Jurkat, Clone E6-1 (cell line): ENCODE results near the gene UBB. TPM values are rescaled to one million over a fixed set of nuclear protein-coding genes. Genes with fewer than 3 reads are reported as not detected.

ENCODE experiments used
- DNase-seq: peaks from one replicate; pipeline ENCODE4 v3.0.0-alpha.2; 2011; ENCODE audit warnings: low read depth, low spot score
- H3K4me3 ChIP-seq: 2 replicates; pipeline ENCODE4 v1.5.1; 2011; ENCODE audit warnings: mild to moderate bottlenecking, low read length, control low read depth, moderate library complexity
- polyA plus RNA-seq: library from polyadenylated mRNA; unstranded; fragments of >200 nt; gene quantifications from one replicate; pipeline ENCODE4 v1.2.1, GENCODE V29; 2012; ENCODE audit warnings: missing spikeins; ENCODE audit not compliant: insufficient read length, insufficient read depth

The UBB gene
- 940 TPM for polyA plus RNA-seq

GRCh38 chr17:16380640-16381495 is at the start of gene UBB:
UBB (plus strand) TSS chr17:16381091; CDS start chr17:16381908, 817 bp downstream.
- peak; percentile 95 for DNase-seq

GRCh38 chr17:16338391-16338790 is 42.5 kb upstream of the UBB start:
- DNase-seq: no peak
- no peak overlapping the region for H3K4me3 ChIP-seq

More at GRCh38 chr17:16380640-16381495, at the start of gene UBB:
- peak within 1 kb of the TSS; percentile 59 for H3K4me3 ChIP-seq

- no peak overlapping the region for H3K4me3 ChIP-seq
- no peak for DNase-seq
Measured at GRCh38 chr17:16339402-16339801, 41.5 kb upstream of the UBB start.

GRCh38 chr17:16339959-16340358 is 40.9 kb upstream of the UBB start:
- no peak overlapping the region for H3K4me3 ChIP-seq
- DNase-seq: no peak

- no peak for DNase-seq
Measured at GRCh38 chr17:16342979-16343378, 37.9 kb upstream of the UBB start.

GRCh38 chr17:16343569-16343968 is 37.3 kb upstream of the UBB start:
- no peak for DNase-seq
- H3K4me3 ChIP-seq: no peak overlapping the region

More at GRCh38 chr17:16342979-16343378, 37.9 kb upstream of the UBB start:
- no peak overlapping the region for H3K4me3 ChIP-seq

GRCh38 chr17:16345565-16345964 is 35.3 kb upstream of the UBB start:
- no peak overlapping the region for H3K4me3 ChIP-seq
- DNase-seq: no peak

- no peak for DNase-seq
- H3K4me3 ChIP-seq: no peak overlapping the region
Measured at GRCh38 chr17:16346721-16347271, 34.1 kb upstream of the UBB start.

- DNase-seq: no peak
- no peak overlapping the region for H3K4me3 ChIP-seq
Measured at GRCh38 chr17:16348586-16348985, 32.3 kb upstream of the UBB start.

- DNase-seq: peak; percentile 91
- peak overlapping the region; percentile 2; the same call in 1 of the 2 replicates for H3K4me3 ChIP-seq
Measured at GRCh38 chr17:16349431-16349830, 31.5 kb upstream of the UBB start.

GRCh38 chr17:16351831-16352230 is 29.1 kb upstream of the UBB start:
- DNase-seq: no peak
- peak overlapping the region; percentile 87 for H3K4me3 ChIP-seq

GRCh38 chr17:16352303-16352666 is 28.6 kb upstream of the UBB start:
- peak overlapping the region; percentile 87 for H3K4me3 ChIP-seq
- DNase-seq: peak; percentile 19

- peak; percentile 27 for DNase-seq
- H3K4me3 ChIP-seq: peak overlapping the region; percentile 87
Measured at GRCh38 chr17:16352667-16353316, 28.1 kb upstream of the UBB start.

- peak; percentile 49 for DNase-seq
- peak within 1 kb of the TSS; percentile 87 for H3K4me3 ChIP-seq
Measured at GRCh38 chr17:16353317-16354174, 27.3 kb upstream of the UBB start, which contains the start of gene CENPV. CENPV (minus strand) TSS chr17:16353469; CDS start chr17:16353436, 33 bp downstream.

- H3K4me3 ChIP-seq: no peak overlapping the region
- DNase-seq: no peak
Measured at GRCh38 chr17:16354585-16354984, 26.3 kb upstream of the UBB start.

- no peak overlapping the region for H3K4me3 ChIP-seq
- no peak for DNase-seq
Measured at GRCh38 chr17:16358394-16358793, 22.5 kb upstream of the UBB start.

GRCh38 chr17:16361874-16362273 is 19.0 kb upstream of the UBB start:
- no peak for DNase-seq

GRCh38 chr17:16363749-16364536 is 16.9 kb upstream of the UBB start:
- peak; percentile 65 for DNase-seq
- H3K4me3 ChIP-seq: no peak overlapping the region

More at GRCh38 chr17:16361874-16362273, 19.0 kb upstream of the UBB start:
- no peak overlapping the region for H3K4me3 ChIP-seq
